ENCODE results near the gene CCDC175.

DNA sequence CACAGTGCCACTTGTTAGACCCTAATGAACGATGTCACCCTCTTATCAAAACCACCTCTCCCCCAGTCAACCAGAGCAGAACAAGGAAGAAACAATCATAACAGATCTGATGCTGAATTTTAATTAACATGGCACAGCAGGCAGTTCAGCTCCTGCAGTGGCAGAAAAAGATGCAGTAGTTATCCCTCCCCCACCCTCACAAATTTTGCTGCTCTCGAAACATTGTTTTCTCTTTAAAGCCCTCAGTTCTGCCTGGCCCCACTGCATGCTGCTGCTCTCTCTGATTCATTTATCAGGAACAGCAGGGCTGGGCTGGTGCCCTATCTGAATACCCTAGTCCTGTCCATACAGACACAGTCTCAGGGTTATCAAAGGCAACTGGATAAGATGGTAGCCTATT is 12.2 kb downstream of the CCDC175 start:
- no peak for TF ChIP-seq CTCF (IDR thresholded peaks at IDR 0.05; ENCODE audit: extremely low read depth in 1 of 2, insufficient read depth in 1 of 2, low read depth in 1 of 2, low read length in 2 of 2)
- no peak for TF ChIP-seq MYC (IDR thresholded peaks at IDR 0.05; ENCODE audit: low read depth, low read length)
- TF ChIP-seq GATA2 (IDR thresholded peaks at IDR 0.05; ENCODE audit: insufficient read depth, insufficient read length, low read depth, low read length): no peak
- TF ChIP-seq POLR2A (IDR thresholded peaks at IDR 0.05; ENCODE audit: low read depth, low read length): no peak
- no peak for TF ChIP-seq POLR2AphosphoS5 (IDR thresholded peaks at IDR 0.05; ENCODE audit: insufficient read depth, low read depth, low read length)
- no peak for TF ChIP-seq EZH2 (IDR thresholded peaks at IDR 0.05; ENCODE audit: borderline replicate concordance, low read depth, low read length, severe bottlenecking)
- TF ChIP-seq, protein P1, sequence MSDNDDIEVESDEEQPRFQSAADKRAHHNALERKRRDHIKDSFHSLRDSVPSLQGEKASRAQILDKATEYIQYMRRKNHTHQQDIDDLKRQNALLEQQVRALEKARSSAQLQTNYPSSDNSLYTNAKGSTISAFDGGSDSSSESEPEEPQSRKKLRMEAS (IDR thresholded peaks at IDR 0.05; ENCODE audit: insufficient read depth, insufficient read length): no peak
- TF ChIP-seq JUN (IDR thresholded peaks at IDR 0.05; ENCODE audit: borderline replicate concordance, insufficient read depth, insufficient read length, low read depth): no peak

Data from endothelial cell of umbilical vein (primary cell).